HG03064 (cell line): Measurements from ENCODE around the gene SEM1.
"Not testable (repeated sequence)": the region's sequence is repeated elsewhere in the genome, so short reads cannot be mapped to it uniquely, and the experiment has no call there.

ENCODE experiments used
- ATAC-seq: cut with Tn5 transposase; IDR thresholded peaks from one replicate; pipeline ENCODE4 v1.9.1; 2021; ENCODE audit warnings: low read depth; ENCODE audit not compliant: unreplicated experiment

Gene SEM1

DNA sequence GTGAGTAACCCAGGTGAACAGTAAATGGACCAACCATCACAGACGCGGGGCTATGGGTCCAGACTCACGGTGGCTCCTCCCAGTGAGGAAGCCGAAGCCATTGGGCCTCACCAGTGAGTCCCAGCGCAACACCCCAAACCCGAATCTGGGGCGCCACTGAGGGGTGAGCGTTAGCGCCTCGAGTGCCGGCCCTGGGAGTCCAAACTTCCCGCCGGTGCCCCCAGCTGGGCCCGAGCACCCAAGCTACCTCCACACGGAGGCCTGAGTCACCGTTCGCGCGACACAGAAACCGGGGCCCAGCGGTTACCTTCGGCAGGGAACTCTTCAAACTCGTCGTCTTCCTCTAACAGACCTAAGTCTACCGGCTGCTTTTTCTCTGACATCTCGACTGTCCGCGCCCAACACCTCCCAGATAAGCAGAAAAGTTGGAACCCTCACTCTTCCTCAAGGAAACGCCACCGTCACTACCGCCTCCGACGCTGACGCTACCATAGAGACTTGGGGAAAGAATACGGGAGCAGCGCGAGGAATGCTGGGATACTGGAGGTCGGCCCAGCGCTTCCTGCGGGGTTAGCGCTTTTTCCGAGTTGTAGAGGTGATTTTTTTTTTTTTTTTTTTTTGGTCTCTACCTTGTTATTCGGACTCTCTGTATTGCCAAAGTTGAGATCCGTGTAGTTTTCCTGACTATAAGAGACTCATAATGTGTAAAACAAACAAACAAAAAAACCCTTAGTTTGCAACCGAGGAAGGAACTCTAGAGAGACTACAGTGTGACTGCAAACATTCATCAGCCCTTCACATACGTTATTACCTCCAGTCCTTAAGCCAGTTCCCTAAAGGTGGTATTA lies at the start of gene SEM1:
TSS of gene SEM1 (minus strand) at position 466 of the 848 bp plus-strand sequence. CDS start at position 383, 83 bp downstream.
- ATAC-seq, result peak; percentile 94

DNA sequence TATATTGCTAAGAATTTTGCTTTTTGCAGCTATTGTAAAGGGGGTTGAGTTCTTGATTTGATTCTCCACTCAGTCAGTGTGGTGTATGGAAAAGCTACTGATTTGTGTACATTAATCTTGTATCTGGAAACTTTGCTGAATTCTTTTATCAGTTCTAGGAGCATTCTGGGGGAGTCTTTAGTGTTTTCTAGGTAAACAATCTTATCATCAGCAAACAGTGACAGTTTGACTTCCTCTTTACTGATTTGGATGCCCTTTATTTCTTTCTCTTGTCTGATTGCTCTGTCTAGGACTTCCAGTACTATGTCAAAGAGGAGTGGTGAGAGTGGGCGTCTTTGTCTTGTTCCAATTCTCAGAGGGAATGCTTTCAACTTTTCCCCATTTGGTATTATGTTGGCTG lies 48.2 kb upstream of the SEM1 start:
- not testable (repeated sequence) for ATAC-seq

DNA sequence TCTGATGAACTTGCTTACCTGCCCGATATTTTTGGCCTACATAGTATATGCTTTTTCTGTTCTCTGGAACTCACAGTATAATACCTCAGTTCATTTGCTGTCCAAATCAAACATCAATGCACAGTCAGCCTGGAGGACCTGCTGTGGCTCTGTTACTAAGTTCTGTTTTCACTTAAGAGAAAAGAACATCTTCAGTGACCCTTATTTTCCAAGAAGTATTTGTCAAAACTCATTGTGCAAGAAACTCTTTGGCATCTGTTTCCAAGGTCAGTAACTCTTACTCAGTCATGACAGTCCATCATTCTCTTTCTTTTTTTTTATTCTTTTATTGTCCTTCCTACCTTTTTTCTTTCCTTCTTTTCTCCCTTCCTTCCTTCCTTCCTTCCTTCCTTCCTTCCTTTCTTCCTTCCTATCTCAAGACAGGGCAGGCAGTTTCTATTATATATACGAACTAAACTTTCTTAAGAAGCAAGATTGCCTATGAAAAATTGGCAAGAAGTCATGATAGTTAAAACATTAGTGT lies 37.8 kb upstream of the SEM1 start:
- ATAC-seq, result no peak

DNA sequence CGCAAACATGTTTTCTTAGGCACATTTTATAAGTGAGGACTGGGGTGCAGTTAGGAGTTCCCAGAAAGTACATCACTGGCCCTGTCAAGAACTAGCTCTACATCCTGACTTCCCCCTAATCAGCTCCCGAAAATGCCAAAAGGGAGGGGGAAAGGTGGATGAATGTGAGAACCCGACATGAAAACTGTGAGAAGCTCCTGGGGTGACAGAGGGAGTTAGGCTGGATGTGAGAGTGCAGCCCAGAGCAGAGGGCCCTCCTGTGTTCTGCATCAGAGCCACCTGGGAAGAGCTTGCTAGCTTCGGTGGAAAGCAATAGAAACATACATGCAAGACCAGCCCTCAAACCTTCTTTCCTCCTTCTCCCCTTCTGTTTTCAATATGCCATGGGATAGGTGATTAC lies 30.5 kb upstream of the SEM1 start:
- ATAC-seq, result no peak

DNA sequence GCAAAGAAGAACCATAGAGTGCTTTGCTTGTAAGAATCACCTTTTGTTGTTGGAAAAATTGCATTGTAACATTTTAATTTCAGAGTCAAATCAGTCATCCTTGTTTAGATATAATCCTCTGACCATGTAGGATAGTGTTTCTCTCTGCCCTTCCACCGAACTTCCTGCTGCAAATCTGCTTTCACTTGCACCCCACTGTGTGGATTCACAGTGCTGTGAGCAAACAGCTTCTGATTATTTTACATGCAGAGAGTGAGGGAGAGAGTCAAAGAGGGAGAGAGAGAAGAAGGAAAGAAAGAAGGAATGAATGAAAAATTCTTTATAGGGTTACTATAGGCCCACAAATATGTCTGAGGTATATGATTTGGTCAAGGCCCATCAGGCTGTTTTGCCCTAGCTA lies 30.0 kb upstream of the SEM1 start:
- no peak for ATAC-seq

DNA sequence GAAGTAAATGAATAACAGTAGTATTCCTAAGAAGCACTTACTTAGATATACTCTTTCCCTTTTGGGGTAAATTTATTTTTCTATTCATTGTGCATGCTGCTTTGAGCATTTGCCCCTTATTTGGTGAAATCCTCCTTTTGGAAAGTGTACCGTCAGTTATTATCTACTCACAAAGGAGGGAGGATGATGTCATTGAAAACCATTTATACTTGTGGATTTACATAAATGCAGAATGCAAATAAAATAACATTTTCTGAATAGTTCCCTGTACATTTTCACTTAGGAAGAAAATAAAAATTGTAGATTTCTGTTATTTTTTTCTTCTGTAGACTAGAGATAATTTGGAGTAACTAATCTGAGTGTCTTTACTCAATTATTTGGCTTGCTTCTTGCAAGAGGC lies 29.5 kb upstream of the SEM1 start:
- ATAC-seq, result no peak

DNA sequence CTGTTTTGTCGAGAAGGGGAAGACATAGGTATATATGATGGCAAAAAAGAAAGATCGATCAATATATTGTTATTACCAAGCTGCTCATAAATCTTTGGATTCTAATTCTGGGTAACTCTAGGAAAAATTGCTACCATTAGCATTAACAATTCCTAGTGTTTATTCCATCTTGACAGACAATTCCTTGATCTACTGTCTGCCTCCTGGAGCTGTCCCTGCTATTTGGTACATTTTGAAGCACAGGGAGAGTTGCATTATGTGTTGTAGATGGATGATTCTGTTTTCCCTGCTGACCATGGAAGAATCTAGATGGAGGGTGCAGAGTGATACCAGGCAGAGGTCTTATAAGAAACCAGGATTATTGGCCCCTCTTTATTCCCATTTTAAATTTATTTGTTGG lies 29.1 kb upstream of the SEM1 start:
- no peak for ATAC-seq

DNA sequence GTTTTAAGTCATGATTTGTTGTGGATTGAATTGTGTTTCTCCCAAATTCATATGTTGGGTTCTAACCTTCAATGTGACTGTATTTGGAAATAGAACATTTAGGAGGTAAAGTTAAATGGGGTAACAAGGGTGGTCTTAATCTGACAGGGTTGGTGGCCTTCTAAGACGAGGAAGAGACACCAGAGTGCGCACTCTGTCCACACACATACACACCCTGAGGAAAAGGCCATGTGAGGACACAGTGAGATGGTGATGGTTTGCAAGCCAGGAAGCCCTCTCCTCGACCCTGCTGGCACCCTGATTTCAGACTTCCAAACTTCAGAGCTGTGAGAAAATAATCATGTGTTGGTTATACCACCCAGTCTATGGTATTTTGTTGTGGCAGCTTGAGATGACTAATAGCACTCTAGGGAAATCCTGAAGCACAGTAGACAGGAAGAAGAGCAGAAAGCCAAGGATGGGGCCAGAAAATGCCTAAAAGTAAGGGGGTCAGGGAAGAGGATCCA lies 28.0 kb upstream of the SEM1 start:
- ATAC-seq, result no peak

DNA sequence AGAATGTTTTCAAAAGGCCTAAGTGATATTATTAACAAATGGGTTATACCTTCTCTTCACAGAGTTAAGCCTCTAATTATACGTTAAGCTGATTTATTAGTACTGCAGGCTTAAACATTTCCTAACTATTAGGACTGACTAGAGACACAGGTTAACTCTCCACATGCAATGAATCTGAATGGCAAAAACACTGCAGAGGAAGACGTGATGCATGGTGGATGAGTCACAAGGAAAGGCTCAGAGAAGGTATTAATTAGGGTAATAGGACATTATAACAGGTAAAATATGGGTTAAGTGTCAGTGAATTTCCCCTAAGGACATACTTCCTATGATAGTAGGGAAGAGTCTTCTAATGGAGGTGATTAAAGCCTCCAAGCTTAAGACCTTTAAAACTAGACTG lies 24.7 kb upstream of the SEM1 start:
- ATAC-seq, result no peak

DNA sequence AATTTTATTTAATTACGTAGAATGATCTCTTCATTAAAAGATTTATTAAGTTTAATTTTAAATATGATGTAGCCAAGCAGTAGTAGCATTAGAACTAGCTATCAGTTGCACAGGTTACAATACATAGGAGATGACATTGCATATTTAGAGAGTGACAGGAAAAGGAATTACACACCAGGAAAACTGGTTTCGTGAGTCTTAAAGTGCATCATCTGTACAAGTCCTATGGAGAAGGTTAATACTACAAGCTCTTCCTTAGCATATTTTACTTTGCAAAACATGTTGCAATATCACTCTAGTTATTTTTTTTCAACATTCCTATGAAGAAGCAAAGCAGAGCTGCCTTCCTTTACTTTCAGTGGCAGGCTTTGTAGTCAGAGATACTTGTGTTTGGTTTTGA lies 20.2 kb upstream of the SEM1 start:
- no peak for ATAC-seq

DNA sequence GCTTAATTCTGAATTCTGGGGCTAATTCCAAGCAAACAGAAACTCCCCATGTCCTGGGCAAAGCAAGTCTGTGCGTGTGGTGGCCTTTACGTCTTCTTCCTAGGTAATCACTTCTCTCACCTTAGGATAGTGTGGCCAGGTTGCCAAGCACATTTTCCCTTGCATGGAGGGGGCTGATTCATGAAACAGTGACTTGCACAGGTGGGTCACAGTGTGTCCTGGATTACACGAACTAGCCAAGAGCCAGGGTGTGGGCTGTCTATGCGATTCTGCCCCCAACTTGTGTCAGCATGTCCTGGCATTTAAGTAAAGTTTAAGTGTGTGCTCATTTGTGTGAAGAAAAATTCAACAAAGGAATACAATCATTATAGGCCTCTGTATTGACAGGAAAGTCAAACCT lies 18.5 kb upstream of the SEM1 start:
- ATAC-seq, result no peak

DNA sequence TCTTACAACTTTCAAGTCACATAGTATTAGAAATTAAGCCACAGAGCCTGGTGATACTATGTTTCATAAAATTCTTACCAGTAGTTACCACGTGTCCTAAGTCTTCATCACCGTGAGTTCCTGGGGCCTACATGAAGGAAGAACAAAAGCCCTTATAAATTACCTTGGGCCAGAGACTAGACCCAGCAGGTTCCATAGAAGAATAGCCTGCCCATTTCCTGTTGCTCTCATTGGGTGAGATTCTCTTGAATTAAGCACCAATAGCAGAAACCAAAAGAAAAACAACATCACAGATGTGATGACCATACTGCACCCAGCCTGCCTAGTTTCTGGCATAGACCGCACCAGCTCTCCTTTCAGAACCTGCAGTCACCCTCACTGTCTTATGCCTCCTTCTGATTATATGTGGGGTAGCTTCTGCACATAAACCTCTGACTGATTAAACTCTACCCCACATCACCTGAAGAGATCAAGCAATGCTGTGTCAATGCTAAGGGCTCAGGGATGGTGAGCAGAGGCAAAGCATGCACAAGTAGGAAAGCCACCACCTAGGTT lies 18.0 kb upstream of the SEM1 start:
- ATAC-seq, result no peak

DNA sequence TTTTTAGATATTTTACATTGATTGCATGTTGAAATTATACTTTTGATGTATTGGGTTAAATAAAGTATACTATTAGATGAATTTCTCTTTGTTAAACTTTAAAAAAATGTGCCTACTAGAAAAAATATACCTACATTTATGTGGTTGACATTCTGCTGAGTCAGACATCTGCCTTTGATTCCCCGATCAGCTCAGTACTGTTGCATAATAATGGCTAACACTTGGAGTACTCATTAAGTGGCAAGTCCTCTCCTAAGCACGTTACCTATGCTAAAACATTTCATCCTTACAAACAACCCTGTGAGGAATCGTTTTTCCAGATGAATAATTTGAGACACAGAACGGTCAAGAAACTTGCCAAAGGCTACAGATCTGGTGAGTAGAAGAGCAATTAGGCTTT lies 14.0 kb upstream of the SEM1 start:
- no peak for ATAC-seq

DNA sequence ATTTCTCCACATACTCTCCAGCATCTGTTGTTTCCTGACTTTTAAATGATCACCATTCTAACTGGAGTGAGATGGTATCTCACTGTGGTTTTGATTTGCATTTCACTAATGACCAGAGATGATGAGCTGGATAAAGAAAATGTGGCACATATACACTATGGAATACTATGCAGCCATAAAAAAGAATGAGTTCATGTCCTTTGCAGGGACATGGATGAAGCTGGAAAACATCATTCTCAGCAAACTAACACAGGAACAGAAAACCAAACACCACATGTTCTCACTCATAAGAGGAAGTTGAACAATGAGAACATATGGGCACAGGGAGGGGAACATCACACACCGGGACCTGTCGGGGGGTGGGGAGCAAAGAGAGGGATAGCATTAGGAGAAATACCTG lies 13.3 kb upstream of the SEM1 start:
- ATAC-seq, result not testable (repeated sequence)

DNA sequence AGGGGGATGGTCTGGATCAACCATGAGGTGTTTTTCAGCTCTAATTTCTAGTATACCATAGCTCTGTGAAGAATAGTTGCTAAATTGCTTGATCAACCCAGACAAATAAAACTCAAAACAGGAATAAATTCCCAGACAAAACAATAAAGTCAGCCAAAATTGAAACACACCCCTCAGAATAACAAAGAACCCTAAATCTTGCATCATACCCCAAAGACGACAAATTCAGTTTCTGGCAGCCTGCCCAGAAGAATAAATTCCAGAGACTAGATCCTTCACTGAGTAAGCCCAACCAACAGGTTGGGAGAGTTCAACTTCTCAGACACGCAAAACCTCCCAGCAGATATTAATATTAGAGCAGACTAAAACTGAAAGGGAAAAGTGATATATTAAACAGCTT lies 11.2 kb upstream of the SEM1 start:
- no peak for ATAC-seq

DNA sequence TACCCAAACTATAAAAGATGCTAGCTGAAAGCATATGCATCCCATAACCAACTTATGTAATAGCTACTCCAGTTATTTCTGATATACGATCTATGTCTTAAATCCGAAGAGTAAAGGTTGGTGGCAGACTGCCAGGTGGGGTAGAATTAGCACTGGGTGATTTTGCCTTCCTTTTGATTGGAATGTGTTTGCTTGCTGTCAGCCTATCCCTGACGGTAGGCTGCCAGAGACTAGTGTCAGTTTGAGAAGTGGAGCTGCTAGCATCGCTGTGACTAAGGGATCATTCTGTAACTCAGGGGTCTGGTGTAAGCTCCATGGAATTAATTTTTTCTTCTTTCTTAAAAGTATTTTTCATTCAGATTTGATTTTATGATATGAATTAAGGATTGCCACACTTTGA lies 9.5 kb upstream of the SEM1 start:
- ATAC-seq, result no peak

DNA sequence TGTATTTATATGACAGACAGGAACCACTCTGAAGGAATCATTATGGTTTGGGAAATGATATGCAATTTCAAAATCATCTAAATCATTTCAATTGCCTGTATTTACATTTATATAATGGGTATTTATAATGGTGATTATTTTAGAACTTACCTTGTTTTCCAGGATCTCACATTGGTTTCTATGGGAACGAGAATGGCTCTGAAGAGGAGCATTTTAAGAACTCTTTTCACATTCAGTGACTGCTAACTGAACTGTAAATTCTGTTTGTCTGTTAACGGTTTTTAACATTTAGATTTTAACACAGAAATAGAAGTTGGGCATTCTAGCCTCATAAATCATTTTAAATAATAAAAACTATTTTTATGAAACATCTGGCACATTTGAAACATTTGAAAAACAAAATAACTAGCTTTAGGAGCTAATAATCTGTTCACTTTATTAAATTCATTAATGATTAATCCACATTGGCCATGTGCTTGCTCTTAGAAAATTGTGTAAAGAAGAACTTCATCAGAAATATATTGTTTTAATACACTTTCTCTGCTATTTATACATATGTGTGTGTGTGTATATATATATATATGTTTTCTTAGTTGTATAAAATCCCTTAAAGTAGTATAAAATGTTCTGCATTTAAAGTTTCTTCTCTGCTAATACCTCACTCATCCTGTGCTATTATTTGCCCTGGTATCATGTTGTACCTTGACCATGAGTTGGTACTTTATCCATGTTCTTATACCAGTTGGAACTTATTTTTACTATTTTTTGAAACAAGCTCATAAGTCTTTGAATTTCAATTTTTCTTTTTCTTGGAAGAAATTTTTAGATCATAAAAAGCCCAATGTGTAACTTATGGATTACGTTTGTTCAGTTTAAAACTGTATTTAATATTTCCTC lies 8.7 kb upstream of the SEM1 start:
- ATAC-seq, result no peak

DNA sequence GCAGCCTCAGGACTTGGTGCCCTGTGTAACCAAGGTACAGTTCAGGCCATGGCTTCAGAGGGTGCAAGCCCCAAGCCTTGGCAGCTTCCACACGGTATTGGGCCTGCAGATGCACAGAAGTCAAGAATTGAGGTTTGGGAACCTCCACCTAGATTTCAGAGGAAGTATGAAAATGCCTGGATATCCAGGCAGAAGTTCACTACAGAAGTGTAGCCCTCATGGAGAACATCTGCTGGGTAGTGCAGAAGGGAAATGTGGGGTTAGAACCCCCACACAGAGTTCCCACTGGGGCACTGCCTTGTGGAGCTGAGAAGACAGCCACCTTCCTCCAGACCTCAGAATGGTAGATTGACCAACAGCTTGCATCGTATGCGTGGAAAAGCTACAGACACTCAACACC lies 3.4 kb upstream of the SEM1 start:
- no peak for ATAC-seq

DNA sequence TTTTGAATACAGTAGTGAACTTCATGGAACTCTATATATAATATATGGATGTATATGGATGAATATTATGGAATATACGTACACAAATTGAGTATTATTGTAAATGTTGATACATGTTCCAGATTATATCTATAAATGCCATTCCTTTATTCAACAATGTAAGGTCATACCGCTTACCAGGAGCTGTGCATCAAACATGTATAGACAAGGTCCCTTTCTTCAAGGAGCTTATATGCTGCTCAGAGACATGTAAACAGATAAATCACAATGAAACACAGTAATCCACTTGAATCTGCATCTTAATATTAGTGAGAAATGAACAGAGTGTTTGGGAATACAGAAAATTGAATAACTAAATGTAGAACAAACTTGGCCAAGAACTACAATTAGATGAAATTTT lies 898 bp upstream of the SEM1 start:
- ATAC-seq, result no peak

DNA sequence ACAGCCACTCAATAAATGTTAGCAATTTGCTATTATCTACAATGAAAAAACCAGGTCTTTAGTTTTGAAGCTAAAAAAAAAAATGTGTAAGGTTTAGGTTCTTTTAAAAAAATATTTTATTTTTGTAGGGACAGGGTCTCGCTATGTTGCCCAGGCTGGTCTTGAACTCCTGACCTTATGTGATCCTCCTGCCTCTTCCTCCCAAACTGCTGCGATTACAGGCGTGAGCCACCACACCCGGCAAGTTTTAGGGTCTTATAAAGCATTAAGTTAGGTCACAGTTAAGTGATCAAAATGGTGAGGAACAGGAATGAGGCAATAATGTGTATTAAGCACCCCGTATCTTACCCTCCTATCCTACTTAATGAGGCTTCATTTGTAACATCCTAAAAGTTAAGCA lies 774 bp downstream of the SEM1 start:
- peak; percentile 11 for ATAC-seq
